Smooth muscle cell (in vitro differentiated cells): ENCODE data around the gene ZSCAN25. TPM values are rescaled to one million over a fixed set of nuclear protein-coding genes. Genes with fewer than 3 reads are reported as not detected.

Source experiments
- DNase-seq: peaks from one replicate; lab custom pipeline; 2025; ENCODE audit not compliant: unreplicated experiment; lab: John Stamatoyannopoulos, UW
- H2AFZ ChIP-seq: fragments of 200-600 bp; sonication (generic); 2 replicates; pipeline ENCODE4 v1.6.0; 2016; ENCODE audit warnings: antibody characterized with exemption, low read depth, mild to moderate bottlenecking
- H3F3A ChIP-seq: fragments of 200-600 bp; sonication (generic); 2 replicates; pipeline ENCODE4 v1.6.0; 2017; ENCODE audit warnings: antibody characterized with exemption, low read depth
- H3K27ac ChIP-seq: fragments of 200-600 bp; sonication (generic); 2 replicates; pipeline ENCODE4 v1.5.1; 2016; ENCODE audit warnings: low read depth, mild to moderate bottlenecking
- H3K27me3 ChIP-seq: fragments of 200-600 bp; sonication (generic); 2 replicates; pipeline ENCODE4 v1.6.1; 2016; ENCODE audit warnings: low read depth, mild to moderate bottlenecking
- H3K36me3 ChIP-seq: fragments of 200-600 bp; sonication (generic); 2 replicates; pipeline ENCODE4 v1.5.1; 2016; ENCODE audit warnings: low read depth
- H3K4me1 ChIP-seq: fragments of 200-600 bp; sonication (generic); 2 replicates; pipeline ENCODE4 v1.5.1; 2016; ENCODE audit warnings: low read depth
- H3K4me2 ChIP-seq: fragments of 200-600 bp; sonication (generic); 2 replicates; pipeline ENCODE4 v1.6.0; 2016; ENCODE audit warnings: mild to moderate bottlenecking
- H3K4me3 ChIP-seq: fragments of 200-600 bp; sonication (generic); 2 replicates; pipeline ENCODE4 v1.5.1; 2016; ENCODE audit warnings: mild to moderate bottlenecking
- H3K79me2 ChIP-seq: fragments of 200-600 bp; sonication (generic); 2 replicates; pipeline ENCODE4 v1.6.0; 2016; ENCODE audit warnings: low read depth, mild to moderate bottlenecking
- H3K9ac ChIP-seq: fragments of 200-600 bp; sonication (generic); 2 replicates; pipeline ENCODE4 v1.6.0; 2016; ENCODE audit warnings: low read depth
- H3K9me3 ChIP-seq: fragments of 200-600 bp; sonication (generic); replicated peaks from 2 replicates; pipeline ENCODE4 v1.5.1; 2016; ENCODE audit warnings: low read depth
- H4K20me1 ChIP-seq: fragments of 200-600 bp; sonication (generic); 2 replicates; pipeline ENCODE4 v1.6.0; 2016; ENCODE audit warnings: low read depth
- WGBS: methylation state at CpG from one replicate; pipeline ENCODE4 v1.1.7; 2016; ENCODE audit warnings: low lambda C conversion rate; 5-methylcytosine and 5-hydroxymethylcytosine counted together
- polyA plus RNA-seq: library from polyadenylated mRNA; unstranded; fragments of >200 nt; fragmentation: Nextera tagmentation; extraction: Ambion mirVana; gene quantifications from 2 replicates; pipeline ENCODE4 v1.2.1, GENCODE V29; 2016
- total RNA-seq: library from RNA; depleted of rRNA; stranded (reverse); fragments of >200 nt; gene quantifications from 2 replicates; pipeline ENCODE4 v1.2.3, GENCODE V29; 2014
- TF ChIP-seq, protein P1 (sequence below): fragments of 200-600 bp; sonication (generic); IDR thresholded peaks from 2 replicates; pipeline ENCODE4 v1.5.1; 2017; ENCODE audit warnings: borderline replicate concordance, mild to moderate bottlenecking, antibody characterized with exemption; ENCODE audit not compliant: insufficient read depth, poor library complexity, severe bottlenecking

The ZSCAN25 gene
- total and polyA plus RNA-seq, 2 experiments from 2014 or later = 6.2 to 8.0 TPM

DNA sequence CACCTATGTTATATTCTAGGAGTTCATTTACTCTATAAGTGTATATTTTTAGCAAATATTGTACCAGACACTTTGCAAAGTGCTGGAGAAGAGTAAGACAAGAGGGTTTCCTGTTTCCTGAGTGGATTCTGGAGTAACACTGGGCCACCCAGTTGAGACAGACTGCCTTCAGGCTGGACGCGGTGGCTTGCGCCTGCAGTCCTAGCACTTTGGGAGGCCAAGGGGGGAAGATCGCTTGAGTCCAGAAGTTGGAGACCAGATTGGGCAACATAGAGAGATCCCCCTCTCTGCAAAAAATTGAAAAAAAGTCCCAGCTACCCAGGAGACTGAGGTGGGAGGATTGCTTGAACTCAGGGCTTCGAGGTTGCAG lies 772 bp upstream of the ZSCAN25 start:
- Histone ChIP-seq H3K27me3 (no peaks in the 10 kb centered on the region), H3K9ac (peak overlapping the region; percentile 79), H4K20me1 (no peaks in the 10 kb centered on the region), H3K4me2 (peak overlapping the region; percentile 90), H3K36me3 (no peaks in the 10 kb centered on the region), H3K27ac (no peak overlapping the region), H3K4me3 (peak overlapping the region; percentile 76), H3K4me1 (peaks cover 9% of the 10 kb centered on the region), H2AFZ (peak overlapping the region; percentile 95), H3F3A (no peaks in the 10 kb centered on the region), H3K9me3 (no peaks in the 10 kb centered on the region), H3K79me2 (peaks cover 16% of the 10 kb centered on the region)
- whole genome bisulfite sequencing = 94% methylated on average over 5 of the region's 5 CpGs
- TF ChIP-seq, protein P1, sequence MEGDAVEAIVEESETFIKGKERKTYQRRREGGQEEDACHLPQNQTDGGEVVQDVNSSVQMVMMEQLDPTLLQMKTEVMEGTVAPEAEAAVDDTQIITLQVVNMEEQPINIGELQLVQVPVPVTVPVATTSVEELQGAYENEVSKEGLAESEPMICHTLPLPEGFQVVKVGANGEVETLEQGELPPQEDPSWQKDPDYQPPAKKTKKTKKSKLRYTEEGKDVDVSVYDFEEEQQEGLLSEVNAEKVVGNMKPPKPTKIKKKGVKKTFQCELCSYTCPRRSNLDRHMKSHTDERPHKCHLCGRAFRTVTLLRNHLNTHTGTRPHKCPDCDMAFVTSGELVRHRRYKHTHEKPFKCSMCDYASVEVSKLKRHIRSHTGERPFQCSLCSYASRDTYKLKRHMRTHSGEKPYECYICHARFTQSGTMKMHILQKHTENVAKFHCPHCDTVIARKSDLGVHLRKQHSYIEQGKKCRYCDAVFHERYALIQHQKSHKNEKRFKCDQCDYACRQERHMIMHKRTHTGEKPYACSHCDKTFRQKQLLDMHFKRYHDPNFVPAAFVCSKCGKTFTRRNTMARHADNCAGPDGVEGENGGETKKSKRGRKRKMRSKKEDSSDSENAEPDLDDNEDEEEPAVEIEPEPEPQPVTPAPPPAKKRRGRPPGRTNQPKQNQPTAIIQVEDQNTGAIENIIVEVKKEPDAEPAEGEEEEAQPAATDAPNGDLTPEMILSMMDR = no peak
- no peak for DNase-seq

DNA sequence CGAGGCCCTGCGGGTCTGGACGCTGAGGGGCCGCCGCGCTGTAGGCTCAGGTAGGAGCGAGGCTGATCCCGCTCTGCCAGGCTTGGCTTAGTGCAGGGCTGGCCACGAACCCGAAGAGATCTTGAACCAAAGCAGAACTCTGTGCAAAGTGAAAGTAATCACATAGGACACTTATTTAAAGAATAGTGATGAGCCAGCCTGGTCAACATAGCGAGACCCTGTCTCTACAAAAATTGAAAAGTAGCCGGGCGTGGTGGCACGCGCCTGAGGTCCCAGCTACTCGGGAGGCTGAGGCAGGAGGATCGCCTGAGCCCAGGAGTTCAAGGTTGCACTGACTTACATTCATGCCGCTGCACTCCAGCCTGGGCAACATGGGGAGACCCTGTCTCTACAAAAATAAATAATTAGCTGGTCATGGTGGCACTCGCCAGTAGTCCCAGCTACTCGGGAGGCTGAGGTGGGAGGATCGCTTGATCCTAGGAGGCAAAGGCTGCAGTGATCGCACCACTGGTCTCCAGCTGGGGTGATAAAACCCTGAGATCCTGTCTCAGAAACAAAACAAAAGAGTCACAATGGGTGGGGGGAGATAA lies 541 bp downstream of the ZSCAN25 start:
- Histone ChIP-seq H3K79me2 (peaks cover 16% of the 10 kb centered on the region), H3K4me1 (peaks cover 9% of the 10 kb centered on the region), H3K4me2 (peak overlapping the region; percentile 90), H3K27me3 (no peaks in the 10 kb centered on the region), H3K27ac (peak overlapping the region; percentile 83), H3F3A (no peaks in the 10 kb centered on the region), H4K20me1 (no peaks in the 10 kb centered on the region), H3K9me3 (no peaks in the 10 kb centered on the region), H3K36me3 (no peaks in the 10 kb centered on the region), H3K9ac (peak overlapping the region; percentile 79), H2AFZ (peak overlapping the region; percentile 95), H3K4me3 (peak overlapping the region; percentile 76)
- no peak for DNase-seq
- 25% methylated on average over 22 of the region's 22 CpGs for WGBS
- TF ChIP-seq, protein P1 = no peak

DNA sequence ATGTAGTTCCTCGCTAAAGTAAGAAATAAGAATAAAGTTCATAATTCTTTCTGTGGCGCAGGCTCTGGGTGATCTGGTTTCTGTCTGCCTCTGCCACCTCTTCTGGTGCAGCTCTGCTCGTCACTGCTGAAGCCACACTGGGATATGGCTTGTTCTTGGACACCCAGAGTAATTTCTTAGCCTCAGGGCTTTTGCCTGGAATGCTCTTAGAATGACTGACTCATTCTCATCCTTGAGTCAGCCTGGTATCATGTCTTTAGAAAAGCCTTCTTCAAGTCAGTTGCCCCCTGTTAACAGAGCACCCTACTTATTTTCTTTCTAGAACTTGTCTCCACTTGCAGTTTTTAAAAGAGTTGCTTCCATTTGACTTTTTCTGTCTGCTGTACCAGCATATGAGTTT lies 2.0 kb downstream of the ZSCAN25 start:
- peak overlapping the region; percentile 83 for H3K27ac ChIP-seq
- TF ChIP-seq, protein P1 = no peak
- peaks cover 9% of the 10 kb centered on the region for H3K4me1 ChIP-seq
- H3K36me3 ChIP-seq = no peaks in the 10 kb centered on the region
- H3K9ac ChIP-seq = peak overlapping the region; percentile 44
- no peak for DNase-seq
- H4K20me1 ChIP-seq = no peaks in the 10 kb centered on the region
- WGBS = 32% methylated on average over 3 of the region's 3 CpGs
- no peak overlapping the region for H2AFZ ChIP-seq
- peaks cover 16% of the 10 kb centered on the region for H3K79me2 ChIP-seq
- no peak overlapping the region for H3K4me3 ChIP-seq
- peak overlapping the region; percentile 90 for H3K4me2 ChIP-seq
- no peaks in the 10 kb centered on the region for H3K9me3 ChIP-seq
- H3K27me3 ChIP-seq = no peaks in the 10 kb centered on the region
- no peaks in the 10 kb centered on the region for H3F3A ChIP-seq

DNA sequence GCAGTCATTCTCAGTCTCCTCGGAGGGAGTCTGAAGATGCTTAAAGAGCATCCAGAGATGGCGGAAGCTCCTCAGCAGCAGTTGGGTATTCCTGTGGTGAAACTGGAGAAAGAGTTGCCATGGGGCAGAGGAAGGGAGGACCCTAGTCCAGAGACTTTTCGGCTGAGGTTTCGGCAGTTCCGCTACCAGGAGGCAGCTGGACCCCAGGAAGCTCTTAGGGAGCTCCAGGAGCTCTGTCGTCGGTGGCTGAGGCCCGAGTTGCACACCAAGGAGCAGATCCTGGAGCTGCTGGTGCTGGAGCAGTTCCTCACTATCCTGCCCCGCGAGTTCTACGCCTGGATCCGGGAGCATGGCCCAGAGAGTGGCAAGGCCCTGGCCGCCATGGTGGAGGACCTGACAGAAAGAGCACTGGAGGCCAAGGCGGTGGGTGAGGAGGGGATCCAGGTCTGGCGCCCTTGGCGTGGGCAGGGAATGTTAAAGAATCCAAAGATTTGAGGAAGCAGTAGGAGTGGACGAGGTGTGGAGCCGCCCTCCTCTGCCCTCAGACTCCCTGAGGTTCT lies 2.9 kb downstream of the ZSCAN25 start:
- Histone ChIP-seq H3K27me3 (no peaks in the 10 kb centered on the region), H2AFZ (no peak overlapping the region), H3K36me3 (no peaks in the 10 kb centered on the region), H3F3A (no peaks in the 10 kb centered on the region), H3K9me3 (no peaks in the 10 kb centered on the region), H3K4me1 (peaks cover 9% of the 10 kb centered on the region), H4K20me1 (peaks cover 3% of the 10 kb centered on the region), H3K4me2 (peak overlapping the region; percentile 21), H3K9ac (peak overlapping the region; percentile 44), H3K27ac (peak overlapping the region; percentile 83), H3K79me2 (peaks cover 16% of the 10 kb centered on the region), H3K4me3 (no peak overlapping the region)
- TF ChIP-seq, protein P1 = no peak
- no peak for DNase-seq
- WGBS = 96% methylated on average over 18 of the region's 18 CpGs
